Heart left ventricle (tissue), 13 donors: ENCODE measurements around the gene IQCF2.

Experiments
- CTCF ChIP-seq, 12 donors: fragments of 200-600 bp; sonication (generic) in 4 of 12; IDR thresholded peaks; one replicate each; pipeline versions ENCODE4 v1.5.0 to v1.8.0; 2018 to 2022; ENCODE audit warnings: antibody characterized with exemption in 12 of 12, mild to moderate bottlenecking in 5 of 12
- POLR2A ChIP-seq, 2 donors: fragments of 450-650 bp; IDR thresholded peaks; one replicate each; pipeline ENCODE4 v1.6.1; 2017; ENCODE audit warnings: antibody characterized with exemption in 2 of 2, mild to moderate bottlenecking in 2 of 2, moderate library complexity in 2 of 2
- donor health status: ischemic (EF 13 %, LVEDD 7.1; RV severe dilation, severe dysfunction).
- donor health status: DM: no; HTN: yes; CAD: no.
- donor health status: DM: no; HTN: no; CAD: no.
- donor health status: ischemic (EF 25% LVEDD 6.9; RV normal size, moderate dysfunction).
- donor health status: ischemic (EF 25% LVEDD 5.7; RV mildly dilated, moderate dysfunction).
- donor health status: ischemic (EF 35%, LVEDD 5.7; RV mildly dilated, moderate dysfunction).
- donor health status: nonischemic (EF 11% LVEDD 7.7; RV severe dilation, severe dysfunction).
- donor health status: DM: yes; HTN: yes; CAD: no.
- donor health status: PGD.
- donor health status: ischemic (EF 29% LVEDD 5.4; RV normal size, mild dysfunction).
- donor health status: nonischemic (EF 23%, LVEDD 6.1; RV moderate dilation, normal function).

- TF ChIP-seq POLR2A (IDR thresholded peaks at IDR 0.05), result no peak
- TF ChIP-seq CTCF (IDR thresholded peaks at IDR 0.05), result no peak
Measured at GRCh38 chr3:51896607-51897305, 35.3 kb downstream of the IQCF2 start.
